Stimulated activated CD8-positive, alpha-beta memory T cell treated with anti-CD3 and anti-CD28 coated beads, Interleukin-15, amount 100 ng/mL, for 48 hours (primary cell): ENCODE measurements around the gene CD164L2.

Source experiments
- DNase-seq, 2 donors: peaks; one replicate each; pipeline ENCODE4 v3.0.0-alpha.2; 2020; ENCODE audit warnings: low read depth in 2 of 2

The CD164L2 gene

DNA sequence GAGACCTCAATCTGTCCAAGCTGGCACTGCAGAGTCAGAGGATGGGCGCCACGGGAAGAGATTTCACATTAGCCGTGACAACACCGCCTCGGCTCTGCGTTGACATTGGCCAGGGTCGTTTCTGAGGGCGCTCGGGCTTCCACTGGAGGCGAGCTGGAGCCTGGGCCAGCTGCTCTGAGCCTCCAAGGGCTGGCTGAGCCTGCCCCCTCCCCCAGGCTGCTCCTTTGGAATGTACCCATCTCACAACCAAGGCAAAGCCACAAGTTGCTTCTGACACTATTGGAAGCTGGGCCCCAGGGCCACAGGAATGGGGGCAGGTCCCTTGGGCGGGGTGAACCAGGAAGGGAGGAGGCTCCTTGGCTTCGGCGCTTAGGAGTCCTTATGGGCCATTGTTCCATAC is 21.9 kb upstream of the CD164L2 start:
- DNase-seq, result no peak

DNA sequence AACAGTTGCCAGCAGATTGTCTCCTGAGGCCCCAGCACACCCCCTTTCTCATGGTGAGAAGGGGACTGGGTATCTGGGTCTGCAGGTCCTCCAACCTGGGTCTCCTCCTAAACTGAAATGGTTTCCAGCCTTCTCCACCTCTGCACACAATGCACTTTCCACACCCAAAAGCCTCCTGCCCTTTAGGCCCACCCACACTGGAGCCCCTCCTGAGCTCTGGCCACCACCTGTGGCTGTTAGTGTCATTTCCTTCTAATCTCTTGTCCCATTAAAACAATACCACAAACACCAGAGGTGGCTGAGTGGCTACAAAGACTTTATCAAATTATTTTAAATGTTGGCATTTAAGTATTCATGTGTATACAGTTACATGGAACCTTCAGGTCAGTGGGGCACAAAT is 20.8 kb upstream of the CD164L2 start:
- no peak for DNase-seq

DNA sequence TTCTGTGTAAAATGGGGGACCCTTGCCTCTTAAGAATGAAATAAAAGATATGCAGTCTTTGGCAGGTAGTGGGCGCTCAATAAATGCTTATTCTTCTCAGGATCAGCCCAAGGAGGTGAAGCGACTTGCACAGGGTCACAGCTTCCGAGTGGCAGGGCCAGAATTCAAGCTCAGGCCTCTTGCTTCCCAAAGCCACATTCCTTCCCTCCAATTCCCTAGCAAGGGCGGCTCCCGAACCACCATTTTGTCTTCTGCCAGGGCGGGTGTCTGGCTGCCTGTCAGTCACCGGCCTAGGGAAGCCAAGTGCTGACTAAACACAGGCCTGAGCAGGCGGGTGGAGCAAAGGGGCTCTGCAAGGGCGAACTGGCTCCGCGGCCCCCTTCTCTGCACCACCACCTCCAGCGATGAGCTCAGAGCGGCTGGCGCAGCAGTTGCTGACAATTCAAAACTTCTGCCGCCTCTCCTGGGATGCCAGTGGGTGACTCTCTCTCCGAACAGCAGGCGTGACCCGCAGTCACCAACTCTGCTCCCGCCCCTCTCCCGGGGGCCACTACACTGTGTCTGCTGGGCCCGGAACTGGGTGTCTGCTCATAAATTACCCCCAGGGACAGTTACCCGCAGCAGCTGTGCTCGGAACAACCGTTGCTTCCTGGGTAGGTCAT is 20.1 kb upstream of the CD164L2 start:
- DNase-seq, result no peak

DNA sequence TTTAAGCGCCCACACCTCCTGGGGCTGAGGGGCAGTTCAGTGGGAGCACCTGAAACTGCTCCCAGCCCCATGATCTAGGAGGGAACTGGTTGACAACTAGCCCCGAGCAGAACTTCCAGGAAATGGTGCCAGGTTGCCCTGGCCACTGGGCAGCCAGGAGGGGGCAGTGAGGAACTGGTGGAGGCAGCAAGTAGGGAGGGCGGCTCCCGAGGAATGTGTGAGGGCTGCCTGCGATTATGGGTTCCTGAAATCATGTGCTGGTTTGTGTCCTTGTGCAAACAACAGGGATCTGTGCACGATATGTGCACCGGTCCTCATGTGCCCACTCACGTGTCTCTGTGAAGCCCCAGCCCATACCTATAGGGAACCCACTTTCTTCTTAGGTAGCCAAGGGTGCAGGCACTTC is 19.2 kb upstream of the CD164L2 start:
- DNase-seq, result no peak

DNA sequence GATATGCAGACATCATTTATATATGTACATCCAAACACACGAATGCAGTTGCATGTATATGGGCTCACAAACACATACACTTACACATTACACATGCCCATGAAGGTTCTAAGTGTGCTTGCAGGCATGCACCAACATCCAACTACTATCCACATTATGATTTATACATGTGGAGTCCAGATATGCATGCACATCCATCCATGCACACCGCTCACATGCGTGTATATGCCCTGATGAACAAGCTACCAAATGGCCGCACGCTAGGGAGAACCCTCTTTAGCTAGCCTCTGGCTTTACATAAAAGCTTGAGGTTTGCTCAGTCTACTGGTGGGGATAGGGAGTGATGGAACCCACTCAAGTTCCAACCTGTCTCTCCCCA is 17.8 kb upstream of the CD164L2 start:
- DNase-seq, result no peak

DNA sequence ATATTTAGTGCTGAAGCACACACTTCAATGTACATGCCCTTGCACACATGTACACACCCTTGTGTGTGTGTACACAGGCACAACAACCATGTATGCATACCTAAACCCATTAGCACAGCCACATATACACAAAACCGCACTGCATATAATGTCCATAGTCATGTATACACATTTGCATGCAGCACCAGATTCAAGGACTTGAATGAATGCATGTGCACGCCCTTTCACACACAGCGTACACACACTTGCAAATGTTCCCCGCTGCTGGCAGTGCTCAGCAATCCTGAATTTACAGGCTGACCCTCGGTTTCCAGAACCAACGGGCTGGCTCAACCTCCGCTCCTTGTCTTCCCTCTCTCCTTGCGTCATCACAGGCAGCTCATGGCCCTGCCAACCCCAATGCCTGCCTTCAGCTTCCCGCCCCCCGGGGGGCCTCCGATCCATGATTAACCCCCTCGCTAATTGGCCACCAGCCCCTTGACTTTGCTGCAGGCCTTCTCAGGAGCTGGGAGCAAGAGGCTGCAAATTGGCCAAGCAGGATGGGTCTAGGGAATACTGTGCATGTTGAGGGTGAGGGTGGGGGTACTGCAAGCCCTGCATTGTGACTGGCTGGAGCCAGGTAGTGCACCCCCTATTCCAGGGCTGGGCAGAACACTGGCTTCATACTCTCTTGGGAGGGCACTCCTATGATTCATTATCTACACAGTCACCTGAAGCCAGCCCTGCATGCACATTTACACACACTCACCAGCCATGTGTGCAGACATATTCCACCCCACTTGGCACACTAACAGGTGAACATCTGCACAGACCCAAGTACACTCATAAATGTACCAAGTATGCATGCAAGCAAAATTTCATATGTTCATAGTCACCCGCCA is 17.2 kb upstream of the CD164L2 start:
- no peak for DNase-seq

DNA sequence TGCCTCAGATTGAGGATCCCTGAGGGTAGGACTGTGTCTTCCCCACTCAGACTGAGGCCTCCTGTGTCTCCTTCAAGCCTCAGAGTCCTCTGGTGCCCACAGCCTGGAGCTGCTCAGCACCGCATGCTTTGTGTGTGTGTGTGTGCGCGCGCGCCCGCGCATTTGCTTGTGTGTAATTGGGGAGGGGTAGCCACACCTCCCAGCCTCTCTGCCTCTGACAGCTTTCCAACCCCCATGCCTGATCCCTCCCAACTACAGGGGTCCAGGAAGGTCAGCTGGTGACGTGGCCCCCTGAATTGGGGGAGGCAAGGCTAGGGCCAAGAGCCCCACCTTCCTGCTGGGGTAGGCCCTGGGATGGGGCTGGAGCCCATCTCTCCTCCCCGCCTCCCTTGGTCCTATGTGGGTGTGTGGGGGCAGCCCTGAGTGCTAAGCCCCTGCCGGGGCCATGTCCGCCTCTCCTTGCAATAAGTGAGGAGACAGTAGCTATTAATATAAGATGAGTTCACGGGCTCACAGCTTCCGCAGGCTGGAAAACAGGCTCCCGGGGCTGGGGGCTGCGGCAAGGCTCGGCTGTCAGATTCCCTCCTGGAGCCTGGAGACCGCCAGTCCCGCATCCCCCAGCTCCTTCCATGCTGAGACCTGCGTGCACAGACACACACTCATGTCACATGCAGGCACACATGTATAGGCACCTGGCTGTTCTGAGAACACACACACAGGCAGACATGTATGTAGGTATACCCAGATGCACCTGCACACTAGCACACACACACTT is 16.3 kb upstream of the CD164L2 start:
- no peak for DNase-seq

DNA sequence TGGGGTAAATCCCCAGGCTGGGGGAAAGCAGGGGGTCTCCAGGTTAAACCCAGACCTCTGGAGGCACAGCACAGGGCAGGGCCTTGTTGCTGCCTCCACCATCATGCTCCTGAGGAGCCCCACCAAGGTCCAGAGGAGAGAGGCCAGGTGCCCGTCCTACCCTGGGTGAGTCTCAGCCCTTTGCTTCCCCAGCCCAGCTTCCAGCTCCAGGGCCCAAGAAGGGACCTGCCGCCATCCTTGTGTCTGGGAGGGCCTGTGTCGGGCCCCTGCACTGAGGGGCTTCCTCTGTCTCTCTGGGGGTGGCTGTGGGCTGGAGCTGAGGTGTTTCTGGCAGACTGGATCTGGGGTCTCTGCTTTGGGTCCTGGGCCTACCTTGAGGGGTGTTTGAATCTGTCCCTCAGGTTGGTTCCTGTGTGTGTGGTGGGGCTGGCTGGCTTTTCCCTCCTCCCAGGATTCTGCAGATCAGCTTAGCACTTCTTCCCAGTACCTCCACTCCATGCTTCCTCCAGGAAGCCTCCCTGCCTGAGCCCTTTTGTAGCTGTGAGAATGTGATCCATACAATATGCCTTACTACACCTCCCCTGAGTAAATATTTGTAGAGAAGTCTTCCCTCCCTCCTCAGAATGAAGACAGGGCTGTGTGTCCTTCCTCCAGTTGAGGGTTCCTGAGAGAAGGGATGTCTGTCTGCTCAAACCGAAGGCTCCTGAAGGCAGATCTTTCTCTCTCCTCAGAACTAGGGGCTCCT is 15.4 kb upstream of the CD164L2 start:
- DNase-seq, result no peak

DNA sequence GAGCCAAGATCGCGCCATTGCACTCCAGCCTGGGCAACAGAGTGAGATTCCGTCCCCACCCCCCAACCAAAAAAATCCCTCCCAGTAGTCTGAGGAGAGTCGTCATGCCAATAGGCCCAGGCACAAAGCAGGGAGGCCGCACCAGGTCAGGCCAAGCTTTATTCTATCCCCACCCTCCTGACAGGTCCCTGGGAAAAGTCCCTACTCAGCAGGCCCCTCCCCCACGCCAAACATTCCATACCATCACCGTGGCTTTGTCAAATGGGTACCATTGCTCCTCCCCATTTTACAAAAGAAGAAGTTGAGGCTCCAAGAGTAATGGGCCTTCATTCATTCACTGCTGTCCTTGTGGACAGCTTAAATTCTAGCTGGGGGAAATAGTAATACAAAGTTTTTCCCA is 14.6 kb upstream of the CD164L2 start:
- no peak for DNase-seq

DNA sequence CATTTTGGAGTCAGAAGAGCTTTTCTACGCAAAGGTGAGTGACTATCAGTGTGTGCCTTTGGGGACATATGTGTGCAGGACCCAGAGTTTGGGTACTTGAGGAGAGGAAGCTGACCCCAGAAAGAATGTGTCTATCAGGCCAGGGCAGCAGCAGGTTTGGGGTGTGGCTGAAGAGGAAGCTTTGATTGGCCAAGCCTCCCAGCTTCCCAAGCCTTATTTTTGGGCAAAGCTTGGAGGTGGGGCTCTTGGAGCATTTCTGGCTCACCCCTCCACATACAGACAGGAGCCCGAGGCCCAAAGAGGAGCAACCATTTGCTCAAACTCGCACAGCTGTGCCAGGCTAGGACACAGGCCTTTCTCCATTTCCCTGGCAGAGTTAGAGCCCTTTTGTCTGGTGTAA is 14.0 kb upstream of the CD164L2 start:
- no peak for DNase-seq

DNA sequence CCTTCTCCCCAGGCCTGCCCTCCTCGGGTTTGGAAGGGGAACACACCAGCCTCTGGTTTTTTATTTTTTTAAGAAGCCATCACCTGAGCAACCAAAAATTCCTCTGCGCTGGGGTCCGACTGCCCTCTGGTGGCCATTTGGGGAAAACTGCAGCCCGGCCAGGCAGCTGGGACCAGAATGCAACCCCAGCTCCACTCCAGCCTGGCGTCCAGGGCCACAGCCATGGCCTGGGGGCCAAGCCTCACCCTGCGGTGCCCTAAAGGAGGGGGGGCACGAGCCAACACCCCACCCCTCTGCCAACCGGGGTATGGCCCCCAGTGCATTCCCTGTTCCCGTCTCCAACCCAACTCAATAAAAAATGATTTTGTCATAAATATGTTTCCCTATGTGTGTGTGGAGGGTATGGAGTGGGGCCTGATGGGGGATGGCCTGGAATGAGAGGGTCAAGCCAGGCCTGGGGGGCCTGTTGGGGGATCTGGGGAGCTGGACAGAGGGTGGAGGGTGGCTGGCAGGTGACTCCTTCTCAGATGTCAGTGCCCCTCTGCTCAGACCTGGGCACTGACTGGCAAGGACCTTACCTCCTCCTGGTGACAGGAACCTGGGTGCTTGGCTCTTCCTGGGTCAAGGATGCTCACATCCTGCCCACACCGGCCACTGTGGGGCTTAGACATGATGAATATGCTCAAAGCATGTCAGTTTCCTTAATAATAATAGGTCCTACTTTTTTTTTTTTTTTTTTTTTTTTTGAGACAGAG is 12.5 kb upstream of the CD164L2 start:
- DNase-seq, result peak; percentile 49 to 58

DNA sequence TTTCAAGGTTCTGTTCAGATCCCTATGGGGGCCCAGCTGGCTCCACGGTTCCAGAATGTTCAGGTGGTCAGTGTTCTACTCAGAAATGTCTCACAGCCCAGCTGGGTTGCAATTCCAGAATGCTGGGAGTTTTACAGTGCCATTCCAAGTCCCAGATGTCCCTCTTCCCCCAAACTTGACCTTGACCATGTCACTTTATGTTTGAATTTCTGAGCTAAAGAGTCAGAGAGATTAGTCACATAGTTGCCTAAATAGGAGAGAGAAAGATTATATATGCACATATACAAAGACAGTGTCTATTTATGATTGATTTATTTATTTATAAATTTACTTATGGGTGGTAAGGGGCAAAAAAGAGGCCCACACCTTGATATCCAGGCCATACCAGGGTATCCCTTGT is 11.8 kb upstream of the CD164L2 start:
- no peak for DNase-seq

DNA sequence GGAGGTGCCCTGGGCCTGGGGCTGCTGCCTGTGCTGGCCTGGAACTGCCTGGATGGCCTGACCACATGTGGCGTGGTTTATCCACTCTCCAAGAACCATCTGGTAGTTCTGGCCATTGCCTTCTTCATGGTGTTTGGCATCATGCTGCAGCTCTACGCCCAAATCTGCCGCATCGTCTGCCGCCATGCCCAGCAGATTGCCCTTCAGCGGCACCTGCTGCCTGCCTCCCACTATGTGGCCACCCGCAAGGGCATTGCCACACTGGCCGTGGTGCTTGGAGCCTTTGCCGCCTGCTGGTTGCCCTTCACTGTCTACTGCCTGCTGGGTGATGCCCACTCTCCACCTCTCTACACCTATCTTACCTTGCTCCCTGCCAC is 11.1 kb upstream of the CD164L2 start:
- no peak for DNase-seq

DNA sequence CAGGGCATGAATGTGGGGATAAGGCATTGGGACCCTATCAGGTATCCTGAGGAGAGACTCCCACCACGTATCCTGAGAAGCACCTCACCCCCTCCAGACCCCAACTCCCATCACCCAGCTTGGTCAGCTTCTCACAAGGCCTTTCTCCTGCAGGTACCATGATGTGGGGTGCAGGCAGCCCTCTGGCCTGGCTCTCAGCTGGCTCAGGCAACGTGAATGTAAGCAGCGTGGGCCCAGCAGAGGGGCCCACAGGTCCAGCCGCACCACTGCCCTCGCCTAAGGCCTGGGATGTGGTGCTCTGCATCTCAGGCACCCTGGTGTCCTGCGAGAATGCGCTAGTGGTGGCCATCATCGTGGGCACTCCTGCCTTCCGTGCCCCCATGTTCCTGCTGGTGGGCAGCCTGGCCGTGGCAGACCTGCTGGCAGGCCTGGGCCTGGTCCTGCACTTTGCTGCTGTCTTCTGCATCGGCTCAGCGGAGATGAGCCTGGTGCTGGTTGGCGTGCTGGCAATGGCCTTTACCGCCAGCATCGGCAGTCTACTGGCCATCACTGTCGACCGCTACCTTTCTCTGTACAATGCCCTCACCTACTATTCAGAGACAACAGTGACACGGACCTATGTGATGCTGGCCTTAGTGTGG is 10.6 kb upstream of the CD164L2 start:
- DNase-seq, result no peak

DNA sequence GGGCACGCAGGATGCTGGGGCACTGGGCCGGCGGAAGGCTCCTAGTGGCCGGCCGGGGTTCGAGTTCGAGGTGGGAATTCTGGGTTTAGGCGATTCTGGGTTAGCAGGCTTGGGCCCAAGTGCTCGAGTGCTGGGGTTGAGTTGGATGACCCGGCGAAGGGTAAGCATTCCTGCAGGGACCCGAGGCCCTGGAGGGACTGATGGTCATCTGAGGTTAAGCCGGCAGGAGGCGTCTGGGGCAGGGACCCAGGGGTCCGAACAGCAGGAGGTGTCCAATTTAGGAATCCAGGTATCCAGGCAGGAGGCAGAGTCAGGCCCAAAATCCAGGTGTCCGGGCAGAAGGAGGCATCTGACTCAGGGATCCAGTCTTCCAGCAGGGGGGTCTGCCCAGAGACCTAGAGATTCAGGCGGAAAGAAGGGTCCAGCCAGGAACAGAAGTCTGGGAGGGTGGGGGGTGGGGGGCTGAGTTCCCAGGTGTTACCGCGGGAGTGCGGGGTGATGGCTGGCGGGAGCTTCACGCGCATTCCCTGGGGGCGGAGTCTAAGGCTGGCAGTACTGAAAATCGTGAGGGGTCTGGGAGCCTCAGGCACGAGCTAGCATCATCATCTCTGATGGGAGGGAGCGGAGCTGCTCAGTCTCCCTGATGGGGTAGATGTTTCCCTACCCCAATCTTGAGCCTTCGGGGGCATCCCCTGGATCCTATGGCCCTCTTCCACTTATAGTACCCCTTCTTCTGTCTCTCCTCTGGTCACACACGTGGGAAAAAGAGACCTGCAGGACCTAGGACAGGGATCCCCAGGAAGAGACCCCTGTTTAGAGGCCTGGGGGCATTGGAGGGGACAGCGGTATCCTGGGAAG is 9.9 kb upstream of the CD164L2 start:
- no peak for DNase-seq

DNA sequence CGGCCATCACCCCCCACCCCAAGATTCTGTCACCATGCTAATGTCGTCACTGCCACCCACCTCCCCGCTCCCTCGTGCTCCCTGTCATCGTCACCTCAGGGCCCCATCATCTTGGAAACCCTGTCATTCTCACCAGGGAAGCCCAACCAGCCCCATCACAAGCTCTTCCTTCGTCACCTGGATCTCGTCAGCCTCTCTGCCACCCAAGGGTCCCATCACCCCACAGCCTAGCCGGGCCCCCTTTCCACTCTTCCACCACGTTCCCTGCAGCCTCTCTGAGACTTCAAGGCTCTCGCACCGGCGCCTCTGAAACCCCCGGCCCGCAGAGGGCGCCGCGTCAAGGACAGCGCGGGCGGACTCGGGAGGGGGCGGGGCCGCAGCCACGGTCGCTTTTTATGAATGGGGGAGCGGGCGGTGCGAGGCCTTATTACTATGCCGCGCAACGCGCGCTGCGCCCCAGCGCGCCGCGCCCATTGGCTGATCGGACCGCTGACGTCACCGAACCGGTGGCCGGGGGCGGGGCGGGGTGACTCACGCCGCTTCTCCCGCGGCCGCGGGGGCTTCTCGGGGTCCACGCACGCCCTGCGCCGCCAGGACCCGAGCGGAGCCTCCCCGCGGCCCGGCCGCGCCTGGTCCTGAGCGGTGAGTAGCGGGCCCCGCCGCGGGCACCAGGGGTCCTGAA is 9.1 kb upstream of the CD164L2 start, which contains the start of gene GPR3:
Gene GPR3 (plus strand): TSS at position 527 of the 682 bp plus-strand sequence. CDS start 1,177 bp downstream, outside the sequence.
- peak; percentile 90 to 92 for DNase-seq

DNA sequence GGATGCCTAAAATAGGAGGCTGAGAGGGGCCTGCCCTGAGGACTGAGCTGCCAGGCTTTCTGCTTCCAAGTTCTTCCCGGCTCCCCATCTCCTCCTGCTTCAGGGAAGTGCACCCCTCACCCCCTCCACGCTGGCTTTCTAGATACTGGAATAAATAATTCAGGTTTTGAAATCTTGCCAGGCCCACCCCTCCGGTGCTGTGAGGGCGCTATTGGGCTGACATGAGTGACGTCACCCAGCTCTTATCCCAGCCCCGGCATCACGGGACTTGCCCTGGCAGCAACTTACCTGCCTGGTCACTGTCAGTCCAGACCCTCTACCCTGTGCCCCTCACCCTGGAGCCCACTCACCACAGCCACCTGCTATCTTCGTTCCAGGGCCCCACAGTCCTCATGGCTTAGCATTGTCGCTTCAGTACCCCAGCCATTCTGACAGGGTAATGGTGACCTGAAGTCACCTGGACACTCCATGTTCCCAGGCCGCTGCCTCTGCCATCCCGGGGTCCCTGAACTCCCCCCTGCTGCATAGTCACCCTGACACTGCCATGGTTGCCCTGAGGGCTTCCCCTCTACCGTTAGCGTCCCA is 8.5 kb upstream of the CD164L2 start:
- no peak for DNase-seq

DNA sequence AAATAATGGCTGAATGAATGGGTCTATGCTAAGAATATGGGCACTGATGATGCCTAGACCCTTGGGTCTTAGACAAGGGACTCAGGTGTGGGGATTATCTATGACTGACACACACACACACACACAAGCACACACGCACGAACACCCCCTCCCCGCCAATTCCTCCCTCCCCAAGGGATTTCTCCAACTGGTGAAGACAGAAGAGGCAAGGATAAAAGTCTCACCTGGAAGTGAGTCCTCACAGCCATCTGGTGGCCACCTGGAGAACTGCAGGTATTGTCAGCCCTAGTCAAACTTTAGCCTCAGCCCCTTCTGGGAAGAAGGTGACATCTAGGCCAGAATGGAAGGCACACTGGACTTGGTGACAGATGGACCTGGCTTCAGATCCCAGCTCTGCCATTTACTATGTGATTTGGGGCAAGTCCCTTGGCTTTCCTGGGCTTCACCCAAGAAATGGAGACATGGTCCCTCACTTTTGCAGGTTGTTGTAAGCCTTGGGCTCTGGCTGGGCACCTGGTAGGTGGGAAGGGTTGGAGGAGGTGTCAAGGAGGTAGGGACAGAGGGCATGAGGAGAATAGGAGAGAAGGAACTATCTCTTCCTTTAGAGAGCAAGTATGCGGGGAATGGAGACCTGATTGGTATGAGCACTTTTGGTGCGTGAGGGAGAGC is 5.3 kb upstream of the CD164L2 start:
- DNase-seq, result peak in 1 of 2 donors; percentile 28
